ENCODE measurements around the gene PDK1. TPM values are rescaled to one million over a fixed set of nuclear protein-coding genes. Genes with fewer than 3 reads are reported as not detected.

The PDK1 gene
- total and polyA plus RNA-seq, 2 experiments from 2014 or later = 25.6 to 42.0 TPM

DNA sequence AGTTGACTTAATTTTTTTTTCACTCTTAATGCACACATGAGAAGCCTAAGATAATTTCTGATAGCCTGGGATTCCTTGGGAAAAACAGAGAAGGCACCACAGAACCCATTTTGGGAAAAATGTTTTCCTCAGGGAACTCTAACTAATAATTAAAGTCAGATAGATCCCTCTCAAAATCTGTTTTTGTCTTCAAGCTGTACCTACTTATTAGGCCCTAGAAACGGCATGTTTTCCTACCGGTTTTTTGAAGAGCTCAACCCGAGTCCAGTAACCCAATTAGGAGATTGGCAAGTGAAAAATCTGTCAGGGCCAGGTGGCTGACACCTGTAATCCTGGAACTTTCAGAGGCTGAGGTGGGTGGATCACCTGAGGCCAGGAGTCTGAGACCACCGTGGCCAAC lies 16.1 kb upstream of the PDK1 start:
- no peaks in the 10 kb centered on the region for H3K4me1 ChIP-seq (ENCODE audit: insufficient read depth)
- no peak overlapping the region for H2AFZ ChIP-seq
- no peaks in the 10 kb centered on the region for H4K20me1 ChIP-seq (replicated peaks; ENCODE audit: insufficient read depth)
- H3K27ac ChIP-seq (ENCODE audit: low read depth) = no peak overlapping the region
- TF ChIP-seq NANOG (IDR thresholded peaks at IDR 0.05; ENCODE audit: borderline replicate concordance) (no peak), ZNF462 (CRISPR knock-in tag; IDR thresholded peaks at IDR 0.05) (no peak), EZH2 (IDR thresholded peaks at IDR 0.05; ENCODE audit: low read depth, unreplicated experiment) (no peak), ZNF114 (CRISPR knock-in tag; IDR thresholded peaks at IDR 0.05) (no peak), REST (IDR thresholded peaks at IDR 0.05; ENCODE audit: unreplicated experiment) (no peak), CREB1 (CRISPR knock-in tag; IDR thresholded peaks at IDR 0.05; ENCODE audit: low read depth) (no peak), ZNF331 (CRISPR knock-in tag; IDR thresholded peaks at IDR 0.05; ENCODE audit: low read depth) (no peak), POLR2AphosphoS5 (IDR thresholded peaks at IDR 0.05; ENCODE audit: low read depth) (no peak), EZH2phosphoT487 (IDR thresholded peaks at IDR 0.05; ENCODE audit: unreplicated experiment) (no peak), STAT1 (IDR thresholded peaks at IDR 0.05; ENCODE audit: unreplicated experiment) (no peak), JUNB (IDR thresholded peaks at IDR 0.05; ENCODE audit: unreplicated experiment) (no peak), ETS1 (IDR thresholded peaks at IDR 0.05) (no peak)
- TF ChIP-seq, protein P1, sequence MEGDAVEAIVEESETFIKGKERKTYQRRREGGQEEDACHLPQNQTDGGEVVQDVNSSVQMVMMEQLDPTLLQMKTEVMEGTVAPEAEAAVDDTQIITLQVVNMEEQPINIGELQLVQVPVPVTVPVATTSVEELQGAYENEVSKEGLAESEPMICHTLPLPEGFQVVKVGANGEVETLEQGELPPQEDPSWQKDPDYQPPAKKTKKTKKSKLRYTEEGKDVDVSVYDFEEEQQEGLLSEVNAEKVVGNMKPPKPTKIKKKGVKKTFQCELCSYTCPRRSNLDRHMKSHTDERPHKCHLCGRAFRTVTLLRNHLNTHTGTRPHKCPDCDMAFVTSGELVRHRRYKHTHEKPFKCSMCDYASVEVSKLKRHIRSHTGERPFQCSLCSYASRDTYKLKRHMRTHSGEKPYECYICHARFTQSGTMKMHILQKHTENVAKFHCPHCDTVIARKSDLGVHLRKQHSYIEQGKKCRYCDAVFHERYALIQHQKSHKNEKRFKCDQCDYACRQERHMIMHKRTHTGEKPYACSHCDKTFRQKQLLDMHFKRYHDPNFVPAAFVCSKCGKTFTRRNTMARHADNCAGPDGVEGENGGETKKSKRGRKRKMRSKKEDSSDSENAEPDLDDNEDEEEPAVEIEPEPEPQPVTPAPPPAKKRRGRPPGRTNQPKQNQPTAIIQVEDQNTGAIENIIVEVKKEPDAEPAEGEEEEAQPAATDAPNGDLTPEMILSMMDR (conservative IDR thresholded peaks at IDR 0.05; ENCODE audit: low read depth in 2 of 2) = no peak
- H3K4me2 ChIP-seq = no peak overlapping the region
- Mint-ChIP-seq H3K36me3 (ENCODE audit: low read depth) (peaks cover 80% of the 10 kb centered on the region), H3K4me1 (no peaks in the 10 kb centered on the region; the same call in 2 of the 3 replicates), H3K27ac (no peak overlapping the region), H3K9me3 (peaks cover 92% of the 10 kb centered on the region), H3K4me3 (no peak overlapping the region), H3K27me3 (ENCODE audit: insufficient read depth, low read depth, poor library complexity) (peaks cover 13% of the 10 kb centered on the region)
- no peak for ATAC-seq
- no peak overlapping the region for H3K4me3 ChIP-seq
- H3K36me3 ChIP-seq (ENCODE audit: insufficient read depth) = peaks cover 33% of the 10 kb centered on the region
- peak; percentile 49 for DNase-seq (ENCODE audit: low spot score)
- H3K79me2 ChIP-seq (replicated peaks; ENCODE audit: insufficient read depth) = no peaks in the 10 kb centered on the region
- no peaks in the 10 kb centered on the region for H3K27me3 ChIP-seq (ENCODE audit: insufficient read depth)
- no peaks in the 10 kb centered on the region; the same call in 1 of the 2 replicates for H3K9me2 ChIP-seq (ENCODE audit: insufficient read depth)
- no peaks in the 10 kb centered on the region for H3F3A ChIP-seq (replicated peaks; ENCODE audit: low read depth)
